Left cardiac atrium (tissue), 4 donors: ENCODE data around the gene NCL. TPM values are rescaled to one million over a fixed set of nuclear protein-coding genes. Genes with fewer than 3 reads are reported as not detected.
"Not testable (repeated sequence)": the region's sequence is repeated elsewhere in the genome, so short reads cannot be mapped to it uniquely, and the experiment has no call there.

Experiments used
- ATAC-seq, 2 donors: fragments of 200-7000 bp; cut with Tn5 transposase; one replicate each; pipeline ENCODE4 v1.9.1; 2020; ENCODE audit warnings: mild to moderate bottlenecking in 2 of 2, moderate library complexity in 2 of 2
- DNase-seq: peaks from one replicate; pipeline ENCODE4 v3.0.0-alpha.2; 2020
- intact Hi-C, 2 donors: fragments of 100-400 bp; cut with DNase I; formaldehyde crosslinking; loops; one replicate each; pipeline versions ENCODE4 v1.14.1 to v1.15.1; 2022 to 2023
- total RNA-seq, 2 donors: library from RNA; stranded (reverse); fragmentation: NEBNext Ultra II Directional; extraction: Animal tissue kit (Norgen Biotek cat#: 25700); gene quantifications; one replicate each; pipeline ENCODE4 v1.2.1, GENCODE V29; 2021
- donor health status: DM: no; HTN: yes; CAD: no.
- donor health status: DM: no; HTN: yes; CAD: no; lungs with severe emphysema.
- donor health status: DM: yes; HTN: yes; CAD: no.
- donor health status: Dilated cardiomyopathy.

Gene NCL
- total RNA-seq, 2 donors from 2014 or later = 210 to 356 TPM

DNA sequence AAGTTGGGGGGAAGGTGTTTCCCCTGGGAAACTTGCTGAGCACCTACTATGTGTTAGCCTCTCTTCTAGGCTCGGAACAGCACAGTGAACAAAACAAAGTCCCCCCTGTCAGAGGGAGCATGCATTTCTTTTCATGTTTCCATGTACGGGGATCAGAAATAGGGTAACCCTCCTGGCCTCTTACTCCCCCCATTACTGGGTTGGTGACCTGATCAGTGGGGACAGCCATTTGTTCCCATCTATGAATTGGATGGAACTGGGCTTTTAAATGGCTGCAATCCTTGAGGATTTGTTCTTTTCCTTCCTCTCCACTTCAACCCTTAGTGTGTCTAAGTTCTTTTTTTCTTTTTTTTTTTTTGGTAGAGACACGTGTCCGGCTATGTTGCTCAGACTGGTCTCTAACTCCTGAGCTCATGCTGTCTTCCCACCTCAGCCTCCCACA lies 13.7 kb downstream of the NCL start:
- intact Hi-C loops = loop anchor here (5.0 to 10.0 kb wide), 3 partner anchors 223 to 348 kb away; no protein-coding TSS in a partner anchor
- DNase-seq (no peak), ATAC-seq (no peak)

DNA sequence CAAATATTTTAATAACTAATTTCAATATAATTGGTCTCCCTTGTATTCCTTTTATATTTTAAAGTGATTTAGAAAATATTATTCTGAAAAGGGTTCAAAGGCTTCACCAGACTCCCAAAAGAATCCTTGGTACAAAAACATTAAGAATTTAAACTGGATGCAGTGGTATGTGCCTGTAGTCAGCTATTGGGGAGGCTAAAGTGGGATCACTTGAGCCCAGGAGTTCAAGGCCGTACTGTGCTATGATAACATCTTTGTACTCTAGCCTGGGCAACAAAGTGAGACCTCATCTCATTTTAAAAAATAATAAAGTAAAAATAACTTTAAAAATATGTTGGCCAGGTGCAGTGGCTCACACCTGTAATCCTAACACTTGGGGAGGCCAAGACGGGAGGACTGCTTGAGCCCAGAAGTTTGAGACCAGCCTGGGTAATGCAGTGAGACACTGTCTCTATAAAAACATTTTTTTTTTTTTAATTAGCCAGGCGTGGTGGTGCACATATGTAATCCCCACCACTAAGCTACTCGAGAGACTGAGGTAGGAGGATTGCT lies 14.7 kb downstream of the NCL start:
- DNase-seq (no peak), ATAC-seq (no peak)
- intact Hi-C loops = loop anchor here (5.0 to 10.0 kb wide), 3 partner anchors 222 to 347 kb away; no protein-coding TSS in a partner anchor

DNA sequence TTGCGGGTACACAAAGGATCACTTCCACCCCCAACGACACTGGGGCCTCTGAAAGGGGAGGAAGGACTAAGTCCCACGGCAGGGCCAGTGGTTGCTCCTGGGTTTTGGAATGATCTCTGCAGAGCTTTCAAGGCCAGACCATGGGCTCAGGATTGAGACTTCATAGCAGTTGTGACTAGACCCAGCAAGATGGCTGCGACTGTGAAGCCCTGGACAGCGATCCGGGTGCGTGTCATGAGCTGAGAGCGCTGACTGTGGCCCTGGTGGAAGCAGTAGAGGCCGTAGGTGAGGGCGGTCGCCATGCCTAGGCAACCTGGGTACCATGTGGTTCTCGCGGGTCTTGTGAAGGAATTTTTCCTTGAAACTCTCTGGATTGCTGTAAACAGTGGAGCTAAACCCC lies 27.3 kb downstream of the NCL start:
- no peak for ATAC-seq
- DNase-seq = no peak
- intact Hi-C loops = no loop called here

DNA sequence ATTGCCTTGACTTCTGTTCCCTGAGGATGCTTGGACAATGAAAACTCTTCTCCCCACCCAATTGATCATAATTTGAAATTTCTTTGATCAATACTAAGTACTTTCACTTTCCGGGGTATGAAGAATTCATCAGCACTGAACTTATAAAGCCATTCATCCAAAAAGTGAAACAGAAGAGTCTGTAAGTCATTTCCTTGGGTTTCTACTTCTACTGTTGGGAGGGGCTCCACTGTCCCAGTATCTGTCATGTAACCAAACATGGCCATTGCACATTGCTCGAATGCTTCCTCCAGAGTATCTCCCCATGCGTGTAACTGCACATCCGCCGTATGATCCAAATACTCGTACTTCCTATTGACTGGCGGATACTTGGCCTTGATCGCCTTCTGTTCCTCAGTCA lies 30.3 kb downstream of the NCL start:
- DNase-seq (no peak), ATAC-seq (no peak)
- intact Hi-C loops = no loop called here

DNA sequence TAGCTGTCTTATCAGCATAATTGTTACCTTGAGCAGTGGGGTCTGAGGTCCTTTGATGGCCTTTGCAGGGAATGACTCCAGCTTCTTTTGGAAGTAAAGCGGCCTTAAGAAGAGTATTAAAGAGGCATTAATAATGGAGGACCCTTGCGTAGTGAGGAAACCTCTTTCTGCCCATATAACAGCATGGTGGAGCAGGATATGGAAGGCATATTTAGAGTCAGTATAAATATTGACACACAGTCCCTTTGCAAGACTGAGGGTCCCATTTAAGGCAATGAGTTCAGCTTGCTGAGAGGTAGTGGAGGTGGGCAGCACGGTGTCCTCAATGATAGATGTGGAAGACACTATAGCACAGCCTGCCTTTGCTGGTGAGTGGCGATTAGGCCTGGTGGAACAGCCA lies 32.7 kb downstream of the NCL start:
- DNase-seq (no peak), ATAC-seq (no peak)
- intact Hi-C loops = no loop called here

DNA sequence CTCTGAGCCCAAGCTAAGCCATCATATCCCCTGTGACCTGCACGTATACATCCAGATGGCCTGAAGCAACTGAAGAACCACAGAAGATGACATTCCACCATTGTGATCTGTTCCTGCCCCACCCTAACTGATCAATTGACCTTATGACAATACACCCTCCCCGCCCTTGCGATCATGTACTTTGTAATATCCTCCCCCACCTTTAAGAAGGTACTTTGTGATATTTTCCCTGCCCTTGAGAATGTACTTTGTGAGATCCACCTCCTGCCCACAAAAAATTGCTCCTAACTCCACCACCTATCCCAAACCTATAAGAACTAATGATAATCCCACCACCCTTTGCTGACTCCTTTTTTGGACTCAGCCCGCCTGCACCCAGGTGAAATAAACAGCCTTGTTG lies 33.8 kb downstream of the NCL start:
- ATAC-seq, DNase-seq, intact Hi-C loops: not testable (repeated sequence)

DNA sequence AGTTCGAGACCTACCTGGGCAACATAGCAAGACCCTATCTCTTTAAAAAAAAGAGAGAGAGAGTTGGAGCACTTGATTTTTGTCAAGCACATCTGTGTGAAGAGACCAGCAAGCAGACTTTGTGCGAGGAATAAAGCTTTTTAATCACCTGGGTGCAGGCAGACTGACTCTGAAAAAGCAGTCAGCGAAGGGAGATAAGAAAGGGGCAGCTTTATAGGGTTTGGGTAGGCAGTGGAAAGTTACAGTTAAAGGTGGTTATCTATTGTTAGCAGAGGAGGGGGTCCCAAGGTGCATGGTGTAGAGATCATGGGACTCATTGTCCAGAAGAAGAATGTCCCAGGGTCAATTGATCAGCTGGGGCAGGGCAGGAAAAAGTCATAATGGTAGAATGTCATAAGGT lies 34.4 kb downstream of the NCL start:
- intact Hi-C loops = no loop called here
- ATAC-seq (no peak), DNase-seq (no peak)

DNA sequence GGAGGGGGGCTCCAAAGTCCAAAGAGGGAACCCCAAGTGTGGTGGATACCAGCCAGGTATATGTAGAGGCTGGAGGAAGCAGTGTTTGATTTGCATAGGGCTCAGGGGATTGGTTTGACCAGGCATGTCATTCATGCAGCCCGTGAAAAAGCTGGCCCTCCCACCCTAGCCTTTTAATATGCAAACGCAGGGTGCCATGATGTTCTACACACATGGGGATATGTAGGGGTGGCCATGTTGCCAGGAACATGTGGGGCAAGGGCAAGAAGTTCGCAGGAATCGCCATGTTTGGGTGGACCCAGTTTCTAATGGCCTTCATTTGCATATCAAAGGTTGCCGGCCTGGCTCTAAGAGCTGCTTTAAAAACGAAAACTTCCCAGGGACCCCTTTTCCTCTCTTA lies 35.1 kb downstream of the NCL start:
- ATAC-seq = no peak
- DNase-seq = no peak
- intact Hi-C loops = no loop called here

DNA sequence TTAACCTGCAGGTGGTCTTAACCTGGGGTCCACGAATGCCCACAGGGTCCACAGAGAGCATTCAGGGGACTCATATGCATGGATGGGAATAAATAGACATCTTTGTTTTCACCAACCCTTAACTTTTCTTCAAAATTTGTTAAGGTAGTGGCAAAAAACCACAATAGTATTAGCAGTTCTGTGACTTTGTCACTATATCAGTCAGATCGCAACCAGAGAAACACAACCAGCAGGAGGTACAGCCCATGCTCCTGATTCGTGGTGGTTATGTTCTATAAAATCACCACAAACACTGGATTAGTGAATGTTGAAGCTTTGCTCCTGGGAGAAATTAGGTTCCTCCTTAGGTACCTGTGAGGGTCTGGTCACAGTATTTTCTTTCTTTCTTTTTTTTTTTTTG lies 37.2 kb downstream of the NCL start:
- ATAC-seq = no peak
- intact Hi-C loops = no loop called here

DNA sequence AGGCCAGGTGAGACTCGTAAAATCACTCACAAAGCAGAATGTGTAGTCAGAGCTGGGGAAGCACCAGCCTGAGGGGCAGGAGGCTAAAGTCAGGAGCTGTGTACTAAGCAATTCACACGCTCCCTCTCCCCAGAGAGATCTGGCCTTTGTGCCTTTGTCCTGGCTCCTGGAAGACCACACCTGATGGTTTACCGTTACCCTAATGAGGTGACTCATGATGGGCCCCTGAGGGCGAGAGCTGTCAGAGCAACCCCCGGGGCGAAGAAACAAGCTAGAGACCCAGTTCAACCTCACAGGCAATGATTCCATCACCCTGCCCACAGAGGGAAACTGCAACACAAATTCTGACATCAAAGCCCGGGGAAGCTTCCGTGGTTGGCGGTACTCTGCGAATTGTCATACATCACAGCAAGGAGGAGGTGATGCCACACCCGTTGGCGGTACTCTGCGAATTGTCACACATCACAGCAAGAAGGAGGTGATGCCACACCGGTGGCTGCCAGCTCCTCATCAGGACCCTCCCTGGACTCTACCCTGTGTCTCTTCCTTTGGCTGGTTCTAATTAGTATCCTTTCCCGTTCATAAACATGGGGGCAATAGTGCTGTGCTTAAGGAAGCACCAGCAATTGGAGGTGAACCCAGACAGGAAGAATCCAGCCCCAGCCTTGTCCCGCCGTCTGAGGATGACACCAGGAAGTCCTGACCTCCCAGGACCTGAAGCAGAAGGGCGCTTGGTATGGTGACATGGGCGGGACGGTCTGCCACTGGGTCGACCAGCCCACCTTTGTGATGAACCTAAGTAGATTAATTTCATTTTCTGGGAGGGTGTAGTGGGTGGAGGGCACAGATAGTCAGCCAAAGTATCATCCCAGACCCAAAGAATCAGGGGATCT lies 38.2 kb downstream of the NCL start:
- DNase-seq (no peak), ATAC-seq (no peak)
- intact Hi-C loops = no loop called here

More for the DNA sequence above, 37.2 kb downstream of the NCL start:
- no peak for DNase-seq

DNA sequence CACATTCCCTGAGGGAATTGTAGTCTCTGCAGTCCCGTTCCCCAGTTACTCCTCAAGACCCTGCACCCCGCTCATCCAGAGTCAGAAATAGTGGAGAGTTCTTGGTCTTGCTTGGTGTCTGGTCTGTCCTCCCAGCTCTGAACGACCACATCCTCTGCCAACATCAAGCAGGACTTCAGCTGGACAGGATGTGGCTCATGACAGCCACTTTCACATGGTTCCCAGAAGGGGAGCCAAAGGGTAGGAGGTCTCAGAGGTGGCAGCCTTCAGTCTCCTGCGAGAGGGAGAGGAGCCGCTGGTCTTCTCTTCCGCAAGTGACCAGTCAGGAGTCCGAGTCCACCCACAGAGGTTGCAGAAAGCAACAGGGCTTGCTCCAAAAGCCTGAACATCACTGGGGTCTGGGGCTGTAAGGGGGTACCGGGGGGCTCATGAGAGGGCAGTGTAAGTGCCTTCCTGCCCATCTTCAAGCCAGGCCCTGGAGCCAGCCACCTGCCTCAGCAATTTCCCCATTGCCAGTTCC lies 38.9 kb downstream of the NCL start:
- ATAC-seq (no peak), DNase-seq (no peak)

DNA sequence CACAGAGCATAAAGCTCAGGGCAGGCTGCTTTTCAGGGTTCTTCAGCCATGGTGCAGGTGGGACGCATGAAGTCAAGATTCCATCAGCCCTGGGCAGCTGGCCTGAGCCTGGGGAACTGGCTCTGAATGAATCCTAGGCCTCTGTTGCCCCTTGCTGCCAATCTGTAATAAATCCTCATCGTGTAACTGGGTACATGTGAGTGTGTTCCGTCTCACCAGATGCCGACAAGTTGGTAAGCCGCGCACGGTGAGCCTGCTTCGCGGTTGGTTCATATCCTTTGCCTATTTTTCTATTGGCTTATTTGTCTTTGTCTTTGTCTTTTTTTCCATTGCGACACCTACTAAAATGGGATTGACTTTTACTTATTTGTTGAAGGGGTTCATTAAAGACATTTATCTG lies 41.1 kb downstream of the NCL start:
- ATAC-seq = no peak
- DNase-seq = no peak
- intact Hi-C loops = no loop called here

More for the DNA sequence above, 38.9 kb downstream of the NCL start:
- intact Hi-C loops = no loop called here

DNA sequence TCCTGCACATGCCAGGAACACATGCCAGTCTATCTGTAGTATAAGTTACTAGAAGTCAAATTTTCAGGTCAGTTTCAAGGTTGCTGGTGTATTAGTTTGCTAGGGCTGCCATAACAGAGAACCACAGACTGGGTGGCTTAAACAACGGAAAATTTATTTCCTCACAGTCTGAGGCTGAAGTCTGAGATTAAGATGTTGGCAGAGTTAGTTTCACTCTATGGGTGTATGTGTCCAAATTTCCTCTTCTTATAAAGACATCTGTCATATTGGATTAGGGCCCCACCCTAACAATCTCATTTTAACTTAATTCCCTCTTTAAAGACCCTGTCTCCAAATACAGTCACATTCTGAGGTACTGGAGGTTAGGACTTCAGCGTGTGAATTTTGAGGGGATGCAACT lies 42.2 kb downstream of the NCL start:
- no peak for DNase-seq
- intact Hi-C loops = no loop called here
- ATAC-seq = no peak

DNA sequence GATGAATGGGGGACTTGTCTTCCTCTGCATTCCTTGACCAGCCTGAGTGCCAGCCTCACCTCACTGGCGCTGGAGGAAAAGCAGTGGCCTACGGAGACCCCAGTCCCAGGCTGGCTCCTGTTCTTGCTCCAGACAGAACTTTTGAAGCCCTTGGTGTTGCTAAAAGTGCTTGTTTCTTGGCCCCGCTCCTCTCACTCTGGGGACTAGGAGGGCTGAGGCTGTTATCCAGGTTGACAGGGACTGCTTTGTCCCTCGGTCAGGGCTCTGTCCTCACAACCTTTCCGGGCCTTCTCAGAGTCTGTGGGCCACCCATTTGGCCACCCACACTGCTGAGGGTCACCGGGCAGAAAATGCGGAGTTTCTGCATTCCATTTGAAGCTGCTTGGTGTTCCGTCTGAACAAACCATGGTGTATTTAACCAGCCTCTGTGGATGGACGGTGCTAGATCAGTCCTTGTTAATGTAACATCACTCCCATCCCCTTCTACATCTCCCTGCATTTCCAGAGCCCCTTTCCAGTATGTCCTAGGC lies 43.2 kb downstream of the NCL start:
- intact Hi-C loops = no loop called here
- ATAC-seq (no peak), DNase-seq (no peak)

DNA sequence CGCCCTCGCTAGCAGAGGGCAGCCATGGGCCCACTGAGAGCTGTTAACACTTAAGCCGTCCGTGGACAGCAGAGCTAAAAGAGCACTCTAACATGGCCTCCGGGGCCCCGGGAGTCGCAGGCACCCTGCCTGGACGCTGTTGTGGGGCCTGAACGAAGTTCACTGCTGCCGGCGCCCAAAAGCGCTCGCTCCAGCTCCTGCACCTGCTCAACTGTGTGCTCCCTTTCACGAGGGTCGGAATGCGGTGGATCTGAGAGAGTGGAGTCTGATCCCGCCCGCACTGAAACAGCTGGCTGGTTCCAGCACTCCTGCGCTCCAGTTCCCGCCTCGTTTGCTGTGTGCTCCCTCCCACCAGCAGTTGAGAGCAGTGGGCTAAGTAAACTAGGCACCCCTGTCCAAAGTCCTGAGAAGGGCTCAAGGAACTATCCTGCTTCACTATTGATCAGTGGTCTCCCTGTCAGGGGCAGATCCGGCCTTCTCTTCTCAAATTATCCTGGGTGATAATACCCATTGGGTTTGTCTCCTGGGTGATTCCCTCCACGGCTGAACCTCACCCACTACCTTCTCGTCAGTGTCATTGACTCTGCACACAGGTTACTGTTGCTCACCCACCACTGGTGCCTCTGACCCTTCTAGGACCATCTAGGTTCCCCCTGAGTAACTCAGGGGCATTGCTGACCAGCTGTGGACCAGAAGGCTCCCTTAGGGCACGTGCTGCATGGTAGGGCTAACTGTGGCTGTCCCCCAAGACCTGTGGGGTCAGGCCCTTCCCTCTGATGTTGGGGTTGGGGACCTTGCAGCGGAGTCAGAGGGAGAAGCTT lies 45.3 kb downstream of the NCL start:
- intact Hi-C loops = no loop called here
- ATAC-seq (no peak), DNase-seq (no peak)

DNA sequence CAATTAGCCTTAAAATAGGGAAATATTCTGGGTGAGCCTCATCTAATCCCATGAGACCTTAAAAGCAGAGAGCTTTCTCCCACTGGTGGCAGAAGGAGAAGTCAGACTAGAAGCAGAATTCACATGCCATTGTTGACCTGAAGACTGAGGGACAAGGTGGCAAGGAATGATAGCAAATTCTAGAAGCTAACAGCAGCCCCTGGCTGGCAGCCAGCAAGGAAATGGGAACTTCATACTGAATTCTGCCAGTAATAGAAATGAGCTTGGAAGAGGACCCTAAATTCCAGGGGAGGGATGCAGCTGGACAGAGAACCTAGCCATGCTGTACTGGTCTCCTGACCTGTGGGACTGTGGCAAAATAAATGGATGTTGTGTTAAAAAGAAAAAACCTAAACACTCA lies 49.3 kb downstream of the NCL start:
- no peak for DNase-seq
- intact Hi-C loops = no loop called here
- ATAC-seq = no peak

DNA sequence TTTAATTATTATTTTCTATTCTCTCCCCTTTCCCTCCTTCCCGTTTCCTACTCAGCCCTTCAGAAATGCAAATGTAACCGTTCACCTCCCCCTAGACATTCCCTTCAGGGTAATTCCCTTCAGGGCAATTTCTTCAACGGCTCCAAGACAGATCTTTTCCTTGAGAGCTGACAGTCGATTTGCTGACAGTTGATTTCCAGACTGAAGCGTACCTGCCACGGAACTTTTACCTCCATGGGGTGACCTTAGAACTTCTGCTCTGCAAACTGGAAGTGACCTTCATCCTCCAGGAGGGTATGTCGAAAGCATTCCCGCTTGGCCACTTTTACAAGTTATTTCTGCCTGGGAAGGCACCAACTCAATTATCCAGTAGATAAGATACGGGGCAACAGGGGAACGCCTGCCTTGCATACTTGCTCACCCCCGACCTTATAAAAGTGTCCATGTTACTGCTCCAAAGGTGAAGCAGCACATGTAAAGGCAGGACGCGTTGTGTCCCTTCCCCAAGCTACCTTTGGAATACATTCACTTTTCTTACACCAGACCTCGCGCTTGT lies 50.3 kb downstream of the NCL start:
- no peak for ATAC-seq
- DNase-seq = no peak
- intact Hi-C loops = loop anchor here (2.0 to 5.0 kb wide), 3 partner anchors 187 to 307 kb away; no protein-coding TSS in a partner anchor

DNA sequence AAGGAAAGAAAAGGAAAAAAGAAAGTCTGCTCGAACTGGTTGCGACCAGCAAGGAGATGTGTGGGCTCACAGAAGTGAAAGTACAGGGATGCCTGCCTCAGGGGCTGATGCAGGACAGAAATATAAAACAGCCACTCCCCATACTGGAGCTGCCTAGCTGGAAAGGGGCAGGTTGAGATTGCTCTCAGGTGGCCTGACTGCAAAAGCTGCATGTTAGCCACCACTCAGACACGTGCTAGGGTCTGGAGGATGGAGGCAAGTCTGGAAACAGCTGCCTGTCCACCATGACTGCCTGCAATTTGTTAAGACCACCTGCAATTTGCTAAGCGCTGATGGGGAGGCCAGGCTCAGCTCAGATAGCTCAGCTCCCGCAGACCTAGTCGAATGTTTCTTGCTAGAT lies 50.8 kb downstream of the NCL start:
- DNase-seq (no peak), ATAC-seq (no peak)
- intact Hi-C loops = loop anchor here (2.0 to 5.0 kb wide), 3 partner anchors 186 to 306 kb away; no protein-coding TSS in a partner anchor

DNA sequence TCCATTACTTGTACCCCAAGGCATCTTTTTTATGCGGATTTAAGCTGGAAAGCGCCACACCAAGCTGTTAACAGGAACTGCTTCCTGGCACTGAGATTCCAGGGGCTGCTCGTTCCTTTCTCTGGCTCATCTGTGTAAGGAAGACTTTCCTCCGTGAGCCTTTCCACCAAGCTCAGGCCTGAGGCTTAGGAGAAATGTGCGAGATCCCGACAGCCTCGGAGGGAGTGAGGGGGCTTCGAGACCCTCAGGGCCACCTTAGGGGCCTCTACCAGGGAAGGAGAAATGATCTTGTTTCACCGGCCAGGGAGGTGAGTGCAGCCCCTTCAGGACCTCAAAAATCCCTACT lies 51.7 kb downstream of the NCL start:
- intact Hi-C loops = loop anchor here (2.0 to 5.0 kb wide), 3 partner anchors 185 to 305 kb away; no protein-coding TSS in a partner anchor
- no peak for DNase-seq
- ATAC-seq = peak in 1 of 2 donors; percentile 4
